Loucy (cell line): ENCODE measurements around the gene PLVAP.

Source experiments
- H2AFZ ChIP-seq: fragments of 200-600 bp; sonication (generic); 2 replicates; pipeline ENCODE4 v1.6.0; 2016; ENCODE audit warnings: antibody characterized with exemption, mild to moderate bottlenecking, low read length, moderate library complexity
- H3F3A ChIP-seq: fragments of 200-600 bp; 2 replicates; pipeline ENCODE4 v1.6.0; 2016; ENCODE audit warnings: antibody characterized with exemption, low read depth, mild to moderate bottlenecking
- H3K27me3 ChIP-seq: fragments of 200-600 bp; sonication (generic); 2 replicates; pipeline ENCODE4 v1.6.1; 2014; ENCODE audit warnings: low read length, mild to moderate bottlenecking; ENCODE audit not compliant: insufficient read depth, poor library complexity, severe bottlenecking
- H3K36me3 ChIP-seq: fragments of 200-600 bp; sonication (generic); 2 replicates; pipeline ENCODE4 v1.6.1; 2016; ENCODE audit warnings: low read length; ENCODE audit not compliant: insufficient read depth
- H3K4me1 ChIP-seq: fragments of 200-600 bp; sonication (generic); 2 replicates; pipeline ENCODE4 v1.5.1; 2014; ENCODE audit warnings: low read length, mild to moderate bottlenecking; ENCODE audit not compliant: insufficient read depth, poor library complexity, severe bottlenecking
- H3K4me2 ChIP-seq: fragments of 200-600 bp; sonication (generic); 2 replicates; pipeline ENCODE4 v1.6.0; 2014; ENCODE audit warnings: antibody characterized with exemption, low read length, low read depth, mild to moderate bottlenecking; ENCODE audit not compliant: poor library complexity, severe bottlenecking
- H3K4me3 ChIP-seq: fragments of 200-600 bp; sonication (generic); 2 replicates; pipeline ENCODE4 v1.5.1; 2014; ENCODE audit warnings: low read length, mild to moderate bottlenecking, mixed read lengths; ENCODE audit not compliant: poor library complexity, severe bottlenecking
- H3K79me2 ChIP-seq: fragments of 200-600 bp; sonication (generic); 2 replicates; pipeline ENCODE4 v1.6.1; 2014; ENCODE audit warnings: low read length; ENCODE audit not compliant: insufficient read depth
- H3K9ac ChIP-seq: fragments of 200-600 bp; sonication (generic); 2 replicates; pipeline ENCODE4 v1.6.0; 2014; ENCODE audit warnings: mild to moderate bottlenecking, low read depth, low read length, moderate library complexity; ENCODE audit not compliant: poor library complexity, severe bottlenecking
- H3K9me2 ChIP-seq: fragments of 200-600 bp; sonication (generic); replicated peaks from 2 replicates; pipeline ENCODE4 v1.6.1; 2016; ENCODE audit warnings: low read depth, low read length, mixed read lengths
- H3K9me3 ChIP-seq: fragments of 200-600 bp; sonication (generic); 2 replicates; pipeline ENCODE4 v1.6.1; 2014; ENCODE audit warnings: mild to moderate bottlenecking, antibody characterized with exemption, low read length, low read depth; ENCODE audit not compliant: insufficient read depth
- H4K20me1 ChIP-seq: fragments of 200-600 bp; sonication (generic); 2 replicates; pipeline ENCODE4 v1.6.0; 2014; ENCODE audit warnings: antibody characterized with exemption, low read length, mild to moderate bottlenecking; ENCODE audit not compliant: insufficient read depth, poor library complexity, severe bottlenecking
- CTCF ChIP-seq: fragments of 200-600 bp; sonication (generic); conservative IDR thresholded peaks from 2 replicates; pipeline ENCODE4 v1.5.1; 2014; ENCODE audit warnings: mild to moderate bottlenecking, antibody characterized with exemption, low read length
- EZH2phosphoT487 ChIP-seq: fragments of 200-600 bp; IDR thresholded peaks from 2 replicates; pipeline ENCODE4 v1.6.1; 2018; ENCODE audit warnings: antibody characterized with exemption, mild to moderate bottlenecking, moderate library complexity, borderline replicate concordance

PLVAP gene

GRCh38 chr19:17414097-17414496, 37.0 kb upstream of the PLVAP start:
- H3K36me3 ChIP-seq = peaks cover 11% of the 10 kb centered on the region; the same call in 1 of the 2 replicates
- no peaks in the 10 kb centered on the region for H3K27me3 ChIP-seq
- H2AFZ ChIP-seq = no peak overlapping the region
- peaks cover 6% of the 10 kb centered on the region for H4K20me1 ChIP-seq
- no peaks in the 10 kb centered on the region for H3K9me2 ChIP-seq
- H3K9ac ChIP-seq = no peak overlapping the region
- H3K4me2 ChIP-seq = no peak overlapping the region
- no peaks in the 10 kb centered on the region; the same call in 1 of the 2 replicates for H3F3A ChIP-seq
- peaks cover 17% of the 10 kb centered on the region for H3K79me2 ChIP-seq
- peaks cover 16% of the 10 kb centered on the region for H3K4me1 ChIP-seq
- H3K9me3 ChIP-seq = no peaks in the 10 kb centered on the region
- H3K4me3 ChIP-seq = no peak overlapping the region
- TF ChIP-seq EZH2phosphoT487 (no peak), CTCF (no peak)

GRCh38 chr19:17411801-17412200, 34.7 kb upstream of the PLVAP start:
- no peak overlapping the region for H3K9ac ChIP-seq
- H4K20me1 ChIP-seq = peaks cover 6% of the 10 kb centered on the region
- H3K4me2 ChIP-seq = peak overlapping the region; percentile 27
- no peaks in the 10 kb centered on the region for H3K9me3 ChIP-seq
- no peak for TF ChIP-seq CTCF
- TF ChIP-seq EZH2phosphoT487 = no peak
- H3F3A ChIP-seq = no peaks in the 10 kb centered on the region; the same call in 1 of the 2 replicates
- H2AFZ ChIP-seq = no peak overlapping the region
- H3K4me3 ChIP-seq = no peak overlapping the region
- H3K79me2 ChIP-seq = peaks cover 21% of the 10 kb centered on the region
- peaks cover 11% of the 10 kb centered on the region; the same call in 1 of the 2 replicates for H3K36me3 ChIP-seq
- no peaks in the 10 kb centered on the region for H3K9me2 ChIP-seq
- no peaks in the 10 kb centered on the region for H3K27me3 ChIP-seq
- peaks cover 11% of the 10 kb centered on the region for H3K4me1 ChIP-seq

- Histone ChIP-seq H3K9ac (no peak overlapping the region), H3K9me3 (no peaks in the 10 kb centered on the region), H3K27me3 (no peaks in the 10 kb centered on the region), H3F3A (no peaks in the 10 kb centered on the region), H3K36me3 (peaks cover 11% of the 10 kb centered on the region; the same call in 1 of the 2 replicates), H4K20me1 (peaks cover 6% of the 10 kb centered on the region), H3K79me2 (peaks cover 39% of the 10 kb centered on the region), H2AFZ (no peak overlapping the region), H3K4me3 (no peak overlapping the region), H3K9me2 (no peaks in the 10 kb centered on the region), H3K4me1 (peaks cover 21% of the 10 kb centered on the region), H3K4me2 (peak overlapping the region; percentile 25)
- TF ChIP-seq CTCF = no peak
- no peak for TF ChIP-seq EZH2phosphoT487
Observed at GRCh38 chr19:17409990-17410389, 32.8 kb upstream of the PLVAP start.
